LNCAP (cell line): ENCODE data around the gene EBNA1BP2.

Source experiments
- TF ChIP-seq, protein P1 (sequence below): fragments of 450-650 bp; IDR thresholded peaks from 2 replicates; pipeline ENCODE4 v1.5.1; 2017; ENCODE audit warnings: mild to moderate bottlenecking

Gene EBNA1BP2

GRCh38 chr1:43188106-43188505, 16.0 kb upstream of the EBNA1BP2 start:
- TF ChIP-seq, protein P1, sequence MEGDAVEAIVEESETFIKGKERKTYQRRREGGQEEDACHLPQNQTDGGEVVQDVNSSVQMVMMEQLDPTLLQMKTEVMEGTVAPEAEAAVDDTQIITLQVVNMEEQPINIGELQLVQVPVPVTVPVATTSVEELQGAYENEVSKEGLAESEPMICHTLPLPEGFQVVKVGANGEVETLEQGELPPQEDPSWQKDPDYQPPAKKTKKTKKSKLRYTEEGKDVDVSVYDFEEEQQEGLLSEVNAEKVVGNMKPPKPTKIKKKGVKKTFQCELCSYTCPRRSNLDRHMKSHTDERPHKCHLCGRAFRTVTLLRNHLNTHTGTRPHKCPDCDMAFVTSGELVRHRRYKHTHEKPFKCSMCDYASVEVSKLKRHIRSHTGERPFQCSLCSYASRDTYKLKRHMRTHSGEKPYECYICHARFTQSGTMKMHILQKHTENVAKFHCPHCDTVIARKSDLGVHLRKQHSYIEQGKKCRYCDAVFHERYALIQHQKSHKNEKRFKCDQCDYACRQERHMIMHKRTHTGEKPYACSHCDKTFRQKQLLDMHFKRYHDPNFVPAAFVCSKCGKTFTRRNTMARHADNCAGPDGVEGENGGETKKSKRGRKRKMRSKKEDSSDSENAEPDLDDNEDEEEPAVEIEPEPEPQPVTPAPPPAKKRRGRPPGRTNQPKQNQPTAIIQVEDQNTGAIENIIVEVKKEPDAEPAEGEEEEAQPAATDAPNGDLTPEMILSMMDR = no peak

GRCh38 chr1:43184995-43185394, 12.9 kb upstream of the EBNA1BP2 start:
- TF ChIP-seq, protein P1 = no peak

- TF ChIP-seq, protein P1 = no peak
These were observed 12.3 kb upstream of the EBNA1BP2 start for GRCh38 chr1:43184388-43184787.

- TF ChIP-seq, protein P1 = no peak
These were observed 5.6 kb upstream of the EBNA1BP2 start for GRCh38 chr1:43177691-43178090.

GRCh38 chr1:43174873-43175272, 2.8 kb upstream of the EBNA1BP2 start:
- TF ChIP-seq, protein P1 = no peak

DNA sequence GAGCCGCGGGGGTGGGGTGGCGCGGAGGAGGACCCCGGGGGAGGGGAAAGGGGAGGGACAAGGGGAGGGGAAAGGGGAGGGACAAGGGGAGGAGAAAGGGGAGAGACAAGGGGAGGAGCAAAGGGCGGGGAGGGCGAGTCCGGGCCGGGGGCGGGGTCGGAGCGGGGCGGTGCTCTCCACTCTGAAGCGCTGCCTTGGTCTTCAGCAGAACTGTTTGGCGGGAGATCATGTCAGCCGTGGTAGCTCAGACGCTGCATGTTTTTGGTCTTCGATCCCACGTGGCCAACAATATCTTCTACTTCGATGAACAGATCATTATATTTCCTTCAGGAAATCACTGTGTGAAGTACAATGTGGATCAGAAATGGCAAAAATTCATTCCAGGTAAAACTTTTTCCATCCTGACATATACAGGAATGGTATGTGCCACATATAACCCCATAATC, 460 bp upstream of the EBNA1BP2 start:
- TF ChIP-seq, protein P1 = no peak

DNA sequence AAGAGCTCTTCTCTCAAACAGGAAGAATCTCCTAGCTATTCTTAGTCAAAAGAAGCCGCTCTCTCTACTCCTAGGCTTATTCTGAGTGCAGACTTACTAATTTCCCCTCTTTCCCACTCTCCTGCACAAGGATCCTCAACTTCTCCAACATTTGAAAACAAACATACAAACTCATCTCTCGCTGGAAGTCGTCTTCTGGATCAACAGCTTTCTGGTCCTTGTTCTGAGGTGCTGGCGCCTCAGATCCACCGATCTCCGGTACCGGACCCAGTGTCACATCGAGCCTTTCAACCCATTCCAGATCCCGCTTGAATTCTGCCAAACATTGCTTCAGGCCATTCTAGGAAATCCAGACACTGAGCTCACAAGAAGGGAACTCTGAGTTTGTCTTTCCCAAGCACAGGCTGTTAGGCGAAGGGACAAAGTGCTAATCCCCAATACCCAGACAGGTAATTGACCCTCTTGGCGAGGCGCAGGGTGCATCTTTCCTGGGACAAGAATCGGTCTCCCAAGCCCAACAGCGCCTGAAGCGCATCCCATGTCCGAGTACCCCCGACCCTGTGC, 696 bp downstream of the EBNA1BP2 start:
- TF ChIP-seq, protein P1 = no peak

DNA sequence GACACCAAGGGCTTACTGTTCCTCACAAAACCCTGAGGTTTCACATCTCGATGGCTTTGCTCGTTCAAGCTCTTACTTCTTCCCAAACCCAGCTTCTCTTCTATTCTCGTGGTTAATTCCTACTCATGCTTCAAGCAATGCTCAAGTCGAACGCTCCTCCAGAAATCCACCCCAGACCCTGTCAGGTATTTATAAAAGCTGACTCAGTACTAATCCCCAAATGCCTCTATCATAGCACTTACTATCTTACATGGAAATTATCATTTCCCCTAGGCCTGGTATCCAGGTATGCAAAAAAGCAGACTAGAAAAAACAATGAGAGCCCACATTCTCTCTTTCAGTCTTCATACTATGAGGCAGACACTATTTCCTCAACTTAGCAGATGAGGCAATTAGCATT, 6.3 kb downstream of the EBNA1BP2 start:
- TF ChIP-seq, protein P1 = no peak
